GM19455 (cell line): ENCODE results near the gene AANAT.

Source experiments
- ATAC-seq: cut with Tn5 transposase; IDR thresholded peaks from one replicate; pipeline ENCODE4 v1.9.1; 2021; ENCODE audit not compliant: unreplicated experiment

Gene AANAT

DNA sequence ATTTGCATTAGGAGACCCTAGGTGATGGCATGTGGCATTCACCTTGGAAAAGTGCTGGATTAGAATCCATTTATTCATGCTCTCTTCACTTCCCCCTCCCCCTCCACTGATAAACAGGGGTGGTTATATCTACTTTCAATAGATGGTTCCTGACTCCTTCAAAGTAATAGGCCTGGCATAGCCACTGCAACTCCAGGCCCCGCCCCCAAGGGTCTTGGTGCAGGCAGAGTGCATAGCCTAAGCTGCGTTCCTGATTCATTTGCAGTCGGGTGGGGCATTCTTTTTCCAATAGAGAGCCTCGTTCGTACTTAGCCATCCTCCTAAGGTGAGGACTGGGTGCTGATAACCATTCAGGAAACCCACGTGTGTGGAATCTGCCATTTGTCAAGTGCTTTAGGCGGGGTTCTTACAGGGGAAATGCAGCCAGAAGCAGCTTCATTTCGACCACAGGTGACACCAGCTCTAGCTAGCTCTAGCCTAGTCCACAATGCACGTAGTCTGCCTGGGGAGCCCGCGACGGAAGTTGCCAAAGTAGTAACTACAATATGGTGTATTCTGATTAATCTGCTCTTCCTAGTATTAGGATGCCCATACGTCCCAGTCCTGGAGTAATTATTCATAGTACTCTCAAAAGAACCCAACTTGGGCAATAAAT is 25.6 kb upstream of the AANAT start:
- ATAC-seq, result no peak

- ATAC-seq, result no peak
Observed at GRCh38 chr17:76442341-76443338, 24.8 kb upstream of the AANAT start.

DNA sequence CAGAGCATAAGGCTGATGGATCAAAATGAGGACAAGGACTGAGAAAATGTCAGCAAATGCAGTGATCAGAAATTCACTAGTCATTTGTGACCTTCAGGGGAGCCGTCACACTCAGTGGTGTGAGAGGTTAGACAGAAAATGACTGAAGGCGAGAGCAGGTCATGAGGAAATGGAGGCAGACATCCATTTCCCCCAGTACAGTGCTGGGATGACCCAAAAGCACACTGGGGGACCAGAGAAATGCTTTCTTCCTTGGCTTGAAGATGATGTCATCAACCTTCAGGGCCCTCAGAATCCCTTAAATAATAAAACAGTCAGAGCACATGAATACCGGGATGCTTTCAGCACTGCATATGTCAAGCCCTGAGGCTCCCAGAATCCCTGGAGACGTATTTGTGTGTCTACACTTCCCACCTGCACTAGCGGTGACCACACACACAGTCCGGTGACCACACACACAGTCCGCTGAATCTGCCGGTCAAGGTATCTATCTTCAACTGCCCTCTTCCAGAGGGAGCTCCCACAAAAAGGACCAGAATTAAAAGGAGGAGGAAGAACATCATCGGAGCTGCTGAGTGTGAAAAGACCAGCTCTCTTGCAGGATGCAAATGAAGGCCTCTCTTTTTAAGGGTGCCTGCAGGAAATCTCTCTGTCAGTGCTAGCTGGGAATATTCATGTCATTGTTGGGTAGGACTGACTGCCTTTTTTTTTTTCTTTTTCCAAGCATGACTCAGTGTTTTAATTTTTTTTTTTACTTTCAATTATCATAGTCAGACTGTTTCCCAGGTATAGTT is 22.7 kb upstream of the AANAT start:
- no peak for ATAC-seq

DNA sequence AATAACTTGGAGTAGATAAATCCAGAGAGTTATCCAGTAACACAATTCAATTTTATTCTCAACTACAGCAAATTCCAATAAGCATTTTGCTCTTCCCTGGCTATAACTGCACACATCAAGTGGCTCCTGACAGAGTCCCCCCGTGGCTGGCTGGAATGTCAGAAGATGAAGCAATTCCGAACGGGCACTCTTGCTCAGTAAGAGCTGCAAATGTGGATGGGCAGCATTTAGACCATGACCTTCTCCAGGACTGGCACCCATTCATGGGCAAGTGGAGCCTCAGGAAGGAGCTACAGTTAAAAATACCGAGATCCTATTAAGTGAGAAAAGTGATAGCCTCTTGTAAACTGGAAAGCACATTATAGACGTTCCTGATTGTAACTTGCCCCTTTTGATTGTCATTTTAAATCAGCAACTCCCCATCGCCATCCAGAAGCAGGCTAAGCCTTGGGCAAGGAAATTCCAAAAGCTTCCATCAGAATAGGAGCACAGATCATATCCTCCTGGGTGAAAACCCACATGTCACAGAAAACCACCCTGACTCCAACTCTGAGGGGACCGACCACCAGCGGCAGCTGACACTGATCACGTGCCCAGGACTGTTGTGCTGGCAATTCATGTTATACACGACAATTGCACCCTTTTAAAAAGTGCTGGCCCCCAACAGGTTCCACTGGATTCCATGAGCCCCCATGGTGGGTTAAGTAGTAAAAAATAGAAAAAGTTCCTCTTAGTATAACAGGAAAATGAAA is 21.5 kb upstream of the AANAT start:
- ATAC-seq, result no peak

- no peak for ATAC-seq
Observed at GRCh38 chr17:76446449-76447231, 20.8 kb upstream of the AANAT start.

- ATAC-seq, result no peak
Observed at GRCh38 chr17:76447931-76448652, 19.3 kb upstream of the AANAT start.

DNA sequence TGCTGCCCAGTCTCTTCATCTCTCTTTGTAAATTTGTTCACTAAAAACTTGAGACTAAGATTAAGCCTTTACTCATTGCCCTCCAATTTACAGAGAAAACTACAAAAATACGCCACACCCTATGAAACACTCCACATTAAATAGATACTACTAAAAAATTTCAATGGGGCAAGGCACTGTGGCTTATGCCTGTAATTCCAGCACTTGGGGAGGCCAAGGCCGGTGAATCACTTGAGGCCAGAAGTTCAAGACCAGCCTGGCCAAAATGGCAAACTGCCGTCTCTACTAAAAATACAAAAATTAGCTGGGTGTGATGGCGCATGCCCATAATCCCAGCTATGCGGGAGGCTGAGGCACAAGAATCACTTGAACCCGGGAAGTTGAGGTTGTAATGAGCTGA is 18.3 kb upstream of the AANAT start:
- no peak for ATAC-seq

DNA sequence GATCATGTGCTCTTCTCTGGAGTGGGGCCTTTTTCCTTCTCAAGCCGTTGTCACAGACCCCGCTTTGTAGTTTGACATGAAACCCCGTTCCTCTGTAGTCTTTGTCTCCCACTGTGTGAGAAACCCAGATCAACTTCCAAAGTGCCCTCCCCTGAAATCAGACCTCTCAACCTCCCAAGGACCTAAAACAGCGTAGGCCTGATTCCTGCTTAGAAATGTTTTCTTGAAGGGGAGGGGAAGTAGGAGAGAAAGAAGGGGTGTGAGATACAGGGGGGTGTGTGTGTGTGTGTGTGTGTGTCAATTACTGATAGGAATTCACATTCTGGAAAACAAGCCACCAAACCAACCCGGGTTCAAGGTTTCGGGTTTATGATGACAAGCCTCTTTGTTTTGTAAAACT is 15.9 kb upstream of the AANAT start:
- ATAC-seq, result no peak

DNA sequence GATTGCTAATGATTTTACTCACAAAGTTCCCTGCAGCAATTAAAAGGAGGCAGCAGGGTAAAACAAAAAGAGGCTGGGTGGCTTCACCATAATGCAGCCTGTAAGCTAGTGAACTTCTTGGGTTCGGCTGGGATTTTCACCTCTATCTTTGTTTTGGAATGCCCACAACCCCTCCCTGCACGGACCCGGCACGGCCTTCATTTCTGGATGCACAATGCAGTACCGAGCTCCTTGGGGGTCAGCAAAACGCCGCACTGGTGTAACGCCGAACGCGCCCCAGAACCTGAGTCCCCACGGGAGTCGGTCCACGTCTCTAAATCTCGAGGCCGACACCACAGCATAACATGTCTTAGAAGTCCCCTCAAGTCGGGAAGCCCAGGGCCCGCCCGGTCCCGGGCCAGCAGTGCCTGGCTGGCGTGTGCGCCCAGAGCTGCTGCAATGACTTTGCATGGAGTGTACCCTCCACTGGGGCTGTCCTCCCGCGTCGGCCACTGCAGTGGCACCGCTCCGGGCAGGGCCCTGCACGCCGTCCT is 15.2 kb upstream of the AANAT start:
- ATAC-seq, result no peak

DNA sequence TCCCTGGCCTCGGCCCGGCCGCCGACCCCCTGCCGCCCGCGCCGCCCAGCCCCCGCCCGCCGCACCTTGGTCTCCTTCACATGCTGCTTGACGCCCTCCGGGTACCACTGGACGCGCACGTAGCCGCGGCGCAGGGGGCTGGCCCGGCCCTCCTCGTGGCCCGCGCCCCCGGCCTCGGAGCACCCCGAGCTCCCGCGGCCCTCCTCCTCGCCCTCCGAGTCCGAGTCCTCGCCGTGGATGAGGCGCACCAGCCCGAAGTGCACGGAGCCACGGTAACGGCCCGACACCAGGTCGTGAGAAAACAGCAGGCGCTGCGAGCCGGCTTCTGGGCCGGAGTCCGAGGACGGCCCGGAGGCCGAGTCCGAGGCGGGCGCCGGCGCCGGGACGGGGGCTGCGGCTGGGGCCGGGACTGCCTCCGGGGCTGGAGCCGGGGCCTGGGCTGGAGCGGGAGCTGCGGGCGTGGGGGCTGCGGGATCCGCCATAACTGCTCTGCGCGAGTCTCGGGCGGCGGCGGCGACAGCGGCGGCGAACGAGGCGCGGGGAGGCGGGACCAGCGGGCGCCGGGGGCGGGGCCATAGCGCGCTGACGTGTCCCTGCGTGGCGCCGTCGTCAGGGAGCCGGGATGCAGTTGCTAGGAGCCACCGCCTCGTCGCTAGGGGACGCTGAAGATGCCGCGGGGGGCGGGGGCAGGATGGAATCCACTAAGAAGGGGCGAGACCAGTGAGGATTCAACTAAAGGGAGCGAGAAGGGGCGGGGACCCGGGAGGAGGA is 14.6 kb upstream of the AANAT start, which contains the start of gene UBE2O:
Gene UBE2O (minus strand): TSS at position 493 of the 771 bp plus-strand sequence. CDS start 11 bp downstream, at position 482.
- peak; percentile 79 for ATAC-seq

GRCh38 chr17:76453431-76453743 is 14.0 kb upstream of the AANAT start:
- ATAC-seq, result no peak

- no peak for ATAC-seq
Observed at GRCh38 chr17:76458580-76459490, 8.6 kb upstream of the AANAT start.

GRCh38 chr17:76459674-76460073 is 7.7 kb upstream of the AANAT start:
- ATAC-seq, result no peak

DNA sequence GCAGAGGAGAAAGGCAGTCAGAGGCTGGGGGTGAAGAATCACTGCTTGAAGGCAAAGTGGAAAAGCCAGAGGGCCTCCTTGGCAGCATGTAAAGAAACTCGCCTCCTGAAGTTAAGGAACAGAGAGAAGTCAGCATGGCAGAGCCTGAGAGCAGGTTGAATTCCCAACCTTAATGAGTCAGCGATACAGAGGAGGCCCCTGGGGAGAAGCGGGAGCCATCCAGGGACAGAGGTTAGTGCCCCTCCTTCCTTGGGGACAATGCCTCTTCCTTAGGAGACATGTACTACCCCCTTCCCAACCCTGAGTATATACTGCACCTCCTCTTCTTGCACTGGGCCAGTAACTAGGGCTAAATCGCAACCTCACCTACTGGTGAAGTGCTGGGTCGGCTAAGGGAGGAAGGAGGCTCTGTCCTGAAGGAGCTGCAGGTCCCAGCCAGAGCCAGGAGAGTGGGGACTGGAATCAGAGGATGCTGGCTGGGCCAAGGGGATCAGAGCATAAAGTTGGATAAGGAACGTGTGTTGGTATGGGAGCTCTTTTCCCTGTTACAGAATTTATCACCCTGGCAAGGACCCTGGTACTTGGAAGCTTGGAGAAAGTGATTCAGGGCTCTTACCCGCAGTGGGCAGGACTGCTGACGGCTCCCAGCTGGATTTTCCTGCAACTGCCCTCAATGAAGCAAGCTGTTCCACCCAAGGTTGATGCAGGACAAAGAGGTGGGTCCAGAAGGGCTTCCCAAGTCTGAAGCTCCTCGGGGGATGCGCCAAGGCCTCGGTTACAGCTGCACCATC is 5.4 kb upstream of the AANAT start:
- no peak for ATAC-seq

GRCh38 chr17:76462556-76463290 is 4.7 kb upstream of the AANAT start:
- ATAC-seq, result no peak

- ATAC-seq, result no peak
Observed at GRCh38 chr17:76466775-76467130, 650 bp upstream of the AANAT start.
